Endothelial cell of umbilical vein (primary cell): ENCODE measurements around the gene ADM2. TPM values are rescaled to one million over a fixed set of nuclear protein-coding genes. Genes with fewer than 3 reads are reported as not detected.

Experiments
- BruUV-seq: library from RNA; stranded (reverse); fragments of 400-500 nt; replicated peaks from 2 replicates; lab custom pipeline; 2021; lab: Mats Ljungman, UMichigan
- CTCF ChIA-PET: fragments of 300-600, 350-600 bp; sonication (Branson Sonifier 250); formaldehyde crosslinking; loops from one replicate; lab custom pipeline; 2021; ENCODE audit warnings: antibody characterized with exemption, inconsistent platforms; lab: Charles Lee
- POLR2A ChIA-PET: fragments of 300-600, 350-600 bp; sonication (Branson Sonifier 250); formaldehyde crosslinking; loops from one replicate; lab custom pipeline; 2021; ENCODE audit warnings: antibody characterized with exemption, inconsistent platforms; lab: Charles Lee
- DNase-seq: peaks from one replicate; pipeline ENCODE4 v3.0.0-alpha.2; 2011; ENCODE audit warnings: low read depth, low spot score
- FAIRE-seq: peaks from 2 replicates; lab custom pipeline; 2011; peaks lifted over from hg19 to GRCh38; lab: Jason Lieb, UNC
- H2AFZ ChIP-seq: 2 replicates; pipeline ENCODE4 v1.6.0; 2012; ENCODE audit warnings: low read depth, low read length, control low read depth, inconsistent platforms
- H3K27ac ChIP-seq: 2 replicates; pipeline ENCODE4 v1.5.1; 2011; ENCODE audit warnings: low read depth, mild to moderate bottlenecking, control low read depth, low read length, moderate library complexity; ENCODE audit not compliant: insufficient read depth
- H3K27me3 ChIP-seq, 2 experiments: 2 replicates each; pipeline versions ENCODE4 v1.6.0 to v1.6.1; 2011; ENCODE audit warnings: low read length in 2 of 2, mixed read lengths in 1 of 2; ENCODE audit not compliant: control insufficient read depth in 2 of 2, insufficient read depth in 2 of 2
- H3K36me3 ChIP-seq, 2 experiments: 2 replicates in 1 of 2; 3 replicates in 1 of 2; pipeline ENCODE4 v1.5.1; 2011; ENCODE audit warnings: low read length in 2 of 2, mild to moderate bottlenecking in 1 of 2, moderate library complexity in 1 of 2; ENCODE audit not compliant: control insufficient read depth in 2 of 2, insufficient read depth in 2 of 2; ENCODE audit errors: extremely low read depth in 1 of 2
- H3K4me1 ChIP-seq: 3 replicates; pipeline ENCODE4 v1.5.1; 2011; ENCODE audit warnings: mild to moderate bottlenecking, low read length; ENCODE audit not compliant: control insufficient read depth, insufficient read depth; ENCODE audit errors: extremely low read depth
- H3K4me2 ChIP-seq: 2 replicates; pipeline ENCODE4 v1.6.1; 2011; ENCODE audit warnings: low read length, control low read depth, mixed read lengths; ENCODE audit not compliant: insufficient read depth
- H3K4me3 ChIP-seq, 3 experiments: fragments of 200-600 bp in 1 of 3; sonication (generic), shearing (Covaris generic) in 1 of 3; replicated peaks in 1 of 3; 2 replicates each; pipeline ENCODE4 v1.5.1; 2011 to 2016; ENCODE audit warnings: control low read depth in 3 of 3, low read length in 3 of 3, mild to moderate bottlenecking in 2 of 3, inconsistent platforms in 1 of 3, low read depth in 1 of 3, moderate library complexity in 1 of 3; ENCODE audit not compliant: insufficient read depth in 1 of 3
- H3K79me2 ChIP-seq: 2 replicates; pipeline ENCODE4 v1.6.0; 2012; ENCODE audit warnings: low read length, inconsistent platforms; ENCODE audit not compliant: control insufficient read depth, insufficient read depth
- H3K9ac ChIP-seq: replicated peaks from 2 replicates; pipeline ENCODE3; 2011; ENCODE audit warnings: low read length, control low read depth; ENCODE audit not compliant: insufficient read depth; ENCODE audit errors: extremely low read depth
- H3K9me1 ChIP-seq: replicated peaks from 3 replicates; pipeline ENCODE4 v1.6.0; 2011; ENCODE audit warnings: mild to moderate bottlenecking, low read length; ENCODE audit not compliant: control insufficient read depth, insufficient read depth; ENCODE audit errors: extremely low read depth
- H3K9me3 ChIP-seq: replicated peaks from 2 replicates; pipeline ENCODE4 v1.5.1; 2012; ENCODE audit warnings: low read length, inconsistent platforms; ENCODE audit not compliant: control insufficient read depth, insufficient read depth
- H4K20me1 ChIP-seq: replicated peaks from 2 replicates; pipeline ENCODE3; 2011; ENCODE audit warnings: mild to moderate bottlenecking, low read length; ENCODE audit not compliant: control insufficient read depth, insufficient read depth; ENCODE audit errors: extremely low read depth
- EZH2 ChIP-seq: IDR thresholded peaks from 2 replicates; pipeline ENCODE4 v1.6.1; 2012; ENCODE audit warnings: borderline replicate concordance, low read depth, mild to moderate bottlenecking, moderate library complexity, low read length, inconsistent platforms; ENCODE audit not compliant: severe bottlenecking
- FOS ChIP-seq: IDR thresholded peaks from 2 replicates; pipeline ENCODE4 v1.6.1; 2011; ENCODE audit warnings: mild to moderate bottlenecking, low read length, moderate library complexity, borderline replicate concordance; ENCODE audit not compliant: insufficient read depth
- GATA2 ChIP-seq: IDR thresholded peaks from 2 replicates; pipeline ENCODE4 v1.7.0; 2011; ENCODE audit warnings: low read depth, mild to moderate bottlenecking, moderate library complexity, mixed read lengths, low read length; ENCODE audit not compliant: insufficient read length, insufficient read depth
- JUN ChIP-seq: IDR thresholded peaks from 2 replicates; pipeline ENCODE4 v1.6.1; 2011; ENCODE audit warnings: borderline replicate concordance, low read depth; ENCODE audit not compliant: insufficient read length, insufficient read depth
- MYC ChIP-seq: IDR thresholded peaks from one replicate; pipeline ENCODE4 v1.6.1; 2011; ENCODE audit warnings: mild to moderate bottlenecking, low read depth, low read length
- POLR2A ChIP-seq: IDR thresholded peaks from 2 replicates; pipeline ENCODE4 v1.6.1; 2012; ENCODE audit warnings: low read depth, mild to moderate bottlenecking, control low read depth, low read length
- POLR2AphosphoS5 ChIP-seq: IDR thresholded peaks from 2 replicates; pipeline ENCODE4 v1.6.1; 2012; ENCODE audit warnings: low read depth, mild to moderate bottlenecking, control low read depth, low read length, moderate library complexity; ENCODE audit not compliant: insufficient read depth
- dilution Hi-C: fragments of 300-500 bp; cut with MboI; formaldehyde crosslinking; loops from one replicate; pipeline ENCODE4 v1.15.0; 2019; ENCODE audit warnings: low sequenced_read_pairs; ENCODE audit not compliant: extremely low pct_ligation_motif_present
- intact Hi-C: fragments of 100-400 bp; cut with micrococcal nuclease; formaldehyde crosslinking; loops from one replicate; pipeline ENCODE4 v1.10.0; 2022
- polyA plus RNA-seq, 4 experiments: library from polyadenylated mRNA; depleted of rRNA in 3 of 4; stranded (reverse) in 3 of 4; unstranded in 1 of 4; fragments of >200 nt; gene quantifications; 2 replicates each; pipeline versions ENCODE4 v1.2.1 to v1.2.3, GENCODE V29; 2011 to 2012; ENCODE audit warnings: missing spikeins in 1 of 4
- total RNA-seq: library from RNA; stranded (reverse); gene quantifications from 2 replicates; pipeline ENCODE4 v1.2.3, GENCODE V29; 2021
- TF ChIP-seq, protein P1 (sequence below): IDR thresholded peaks from 2 replicates; pipeline ENCODE4 v1.6.1; 2011; ENCODE audit not compliant: insufficient read depth, insufficient read length
- TF ChIP-seq, protein P2 (sequence below), 2 donors: IDR thresholded peaks; 1 replicate in 1 of 2; 2 replicates in 1 of 2; pipeline ENCODE4 v1.5.1; 2011; ENCODE audit warnings: low read length in 2 of 2, mild to moderate bottlenecking in 2 of 2, moderate library complexity in 2 of 2, control low read depth in 1 of 2, inconsistent platforms in 1 of 2, low read depth in 1 of 2; ENCODE audit not compliant: insufficient read depth in 1 of 2; ENCODE audit errors: extremely low read depth in 1 of 2

ADM2 gene
- total and polyA plus RNA-seq, 2 donors (not counting 3 experiments of a cell fraction or from before 2014, with no cell fraction given): 0.28 to 1.5 TPM

- Histone ChIP-seq H3K27ac (no peak overlapping the region), H3K9ac (no peak overlapping the region), H3K4me3 (no peak overlapping the region), H3K4me1 (peaks cover 6% of the 10 kb centered on the region), H3K27me3 (no peaks in the 10 kb centered on the region), H3K4me2 (no peak overlapping the region), H3K9me1 (no peaks in the 10 kb centered on the region), H2AFZ (no peak overlapping the region), H4K20me1 (no peaks in the 10 kb centered on the region), H3K79me2 (peaks cover 14% of the 10 kb centered on the region), H3K36me3 (peaks cover 6 to 22% of the 10 kb centered on the region in 2 experiments), H3K9me3 (no peaks in the 10 kb centered on the region)
- ChIA-PET POLR2A (no interaction called here), CTCF (interaction anchor here (0.8 to 1.0 kb wide), 2 partner anchors 22 to 23 kb away, joined by 3 read pairs; partner anchors contain the start of gene SCO2)
- dilution Hi-C loops: no loop called here
- TSS peak; percentile 21 for BruUV-seq
- FAIRE-seq (no peak), DNase-seq (no peak)
- intact Hi-C loops: no loop called here
- no peak for TF ChIP-seq GATA2
- TF ChIP-seq, protein P1, sequence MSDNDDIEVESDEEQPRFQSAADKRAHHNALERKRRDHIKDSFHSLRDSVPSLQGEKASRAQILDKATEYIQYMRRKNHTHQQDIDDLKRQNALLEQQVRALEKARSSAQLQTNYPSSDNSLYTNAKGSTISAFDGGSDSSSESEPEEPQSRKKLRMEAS: no peak
- TF ChIP-seq FOS: no peak
- TF ChIP-seq EZH2: no peak
- TF ChIP-seq POLR2A: no peak
- no peak for TF ChIP-seq MYC
- TF ChIP-seq POLR2AphosphoS5: no peak
- TF ChIP-seq JUN: no peak
- TF ChIP-seq, protein P2, sequence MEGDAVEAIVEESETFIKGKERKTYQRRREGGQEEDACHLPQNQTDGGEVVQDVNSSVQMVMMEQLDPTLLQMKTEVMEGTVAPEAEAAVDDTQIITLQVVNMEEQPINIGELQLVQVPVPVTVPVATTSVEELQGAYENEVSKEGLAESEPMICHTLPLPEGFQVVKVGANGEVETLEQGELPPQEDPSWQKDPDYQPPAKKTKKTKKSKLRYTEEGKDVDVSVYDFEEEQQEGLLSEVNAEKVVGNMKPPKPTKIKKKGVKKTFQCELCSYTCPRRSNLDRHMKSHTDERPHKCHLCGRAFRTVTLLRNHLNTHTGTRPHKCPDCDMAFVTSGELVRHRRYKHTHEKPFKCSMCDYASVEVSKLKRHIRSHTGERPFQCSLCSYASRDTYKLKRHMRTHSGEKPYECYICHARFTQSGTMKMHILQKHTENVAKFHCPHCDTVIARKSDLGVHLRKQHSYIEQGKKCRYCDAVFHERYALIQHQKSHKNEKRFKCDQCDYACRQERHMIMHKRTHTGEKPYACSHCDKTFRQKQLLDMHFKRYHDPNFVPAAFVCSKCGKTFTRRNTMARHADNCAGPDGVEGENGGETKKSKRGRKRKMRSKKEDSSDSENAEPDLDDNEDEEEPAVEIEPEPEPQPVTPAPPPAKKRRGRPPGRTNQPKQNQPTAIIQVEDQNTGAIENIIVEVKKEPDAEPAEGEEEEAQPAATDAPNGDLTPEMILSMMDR (IDR thresholded peaks at IDR 0.05; ENCODE audit: extremely low read depth in 1 of 2, insufficient read depth in 1 of 2, low read depth in 1 of 2, low read length in 2 of 2): no peak
Measured at GRCh38 chr22:50502628-50503474, 21.5 kb downstream of the ADM2 start.
